ENCODE measurements around the gene PGBD1.
"Not testable (repeated sequence)": the region's sequence is repeated elsewhere in the genome, so short reads cannot be mapped to it uniquely, and the experiment has no call there.

PGBD1 gene

GRCh38 chr6:28274888-28275287 lies 6.5 kb upstream of the PGBD1 start:
- DNase-seq (ENCODE audit: low read depth): no peak

DNA sequence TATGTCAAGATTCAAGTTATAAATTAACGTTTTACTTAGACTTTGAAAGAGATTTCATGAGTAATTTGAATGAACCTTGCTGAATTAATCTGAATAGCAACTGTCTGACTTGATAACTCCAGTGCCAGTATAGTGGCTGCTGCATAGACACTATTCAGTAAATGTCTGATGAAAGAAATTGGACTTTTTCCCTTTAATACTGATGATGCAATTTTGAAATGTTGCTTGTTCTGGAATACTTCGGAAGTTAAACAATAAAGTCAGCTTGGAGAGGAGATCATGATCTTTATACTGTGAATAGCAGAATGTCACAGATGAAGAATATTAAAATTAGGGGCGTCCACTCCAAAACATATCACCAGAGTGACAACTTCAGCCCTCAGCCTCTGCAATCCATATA lies 3.6 kb upstream of the PGBD1 start:
- no peak for DNase-seq (ENCODE audit: low read depth)

DNA sequence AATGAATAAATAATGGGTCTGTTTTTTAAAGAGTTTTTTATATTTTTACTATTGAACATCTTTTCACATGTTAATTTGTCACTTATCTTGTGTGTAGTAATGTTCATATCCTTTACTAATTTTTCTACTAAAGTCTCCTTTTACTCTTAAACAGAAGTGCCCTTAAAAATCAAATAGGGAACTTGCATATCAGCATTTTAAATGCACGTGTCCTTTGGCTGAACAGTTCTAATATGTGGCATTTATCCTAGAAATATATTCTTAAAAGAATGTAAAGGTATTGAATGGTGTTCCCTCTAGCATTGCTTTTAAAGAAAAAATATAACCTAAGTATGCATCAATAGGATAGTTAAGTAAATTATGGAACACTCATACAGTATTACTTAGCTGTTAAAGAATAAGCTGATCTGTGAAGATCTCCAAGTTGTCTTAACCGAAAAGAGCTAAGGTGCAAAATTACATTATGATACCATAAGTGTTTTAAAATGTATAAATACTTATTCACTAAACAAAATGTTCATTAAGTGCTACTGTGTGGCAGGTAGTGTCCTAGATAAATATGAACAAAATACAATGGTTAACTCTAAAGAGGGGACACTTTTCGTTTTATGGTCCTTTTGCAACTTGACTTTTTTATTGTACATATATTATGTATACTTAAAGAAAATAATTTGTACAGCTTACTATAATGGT lies 631 bp upstream of the PGBD1 start:
- DNase-seq (ENCODE audit: low read depth): no peak

- DNase-seq (ENCODE audit: low read depth): no peak
Measured at GRCh38 chr6:28282926-28283325, 1.6 kb downstream of the PGBD1 start.

DNA sequence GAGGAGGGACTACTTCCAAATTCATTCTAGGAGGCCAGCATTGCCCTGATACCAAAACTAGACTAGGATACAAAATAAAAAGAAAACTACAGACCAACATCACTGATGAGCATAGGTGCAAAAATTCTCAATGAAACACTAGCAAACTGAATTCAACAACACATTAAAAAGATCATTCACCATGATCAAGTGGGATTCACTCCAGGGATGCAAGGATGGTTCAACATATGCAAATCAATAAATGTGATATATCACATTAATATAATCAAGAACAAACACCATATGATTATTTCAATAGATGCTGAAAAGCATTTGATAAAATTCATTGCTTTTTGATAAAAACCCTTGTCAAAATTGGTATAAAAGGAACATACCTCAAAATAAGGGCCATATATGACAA lies 10.2 kb downstream of the PGBD1 start:
- DNase-seq (ENCODE audit: low read depth): no peak

DNA sequence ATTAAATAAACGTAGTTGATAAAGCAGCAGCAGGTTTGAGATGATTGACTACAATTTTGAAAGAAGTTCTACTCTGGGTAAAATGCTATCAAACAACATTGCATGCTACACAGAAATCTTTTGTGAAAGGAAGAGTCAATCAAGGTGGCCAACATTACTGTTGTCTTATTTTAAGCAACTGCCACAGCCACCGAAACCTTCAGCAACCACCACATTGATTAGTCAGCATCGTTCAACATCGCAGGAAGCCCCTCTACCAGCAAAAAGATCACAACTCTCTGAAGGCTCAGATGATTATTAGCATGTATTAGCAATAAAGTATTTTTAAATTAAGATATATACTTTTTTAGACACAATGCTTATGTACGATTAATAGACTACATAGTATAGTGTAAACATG lies 14.0 kb downstream of the PGBD1 start:
- no peak for DNase-seq (ENCODE audit: low read depth)

DNA sequence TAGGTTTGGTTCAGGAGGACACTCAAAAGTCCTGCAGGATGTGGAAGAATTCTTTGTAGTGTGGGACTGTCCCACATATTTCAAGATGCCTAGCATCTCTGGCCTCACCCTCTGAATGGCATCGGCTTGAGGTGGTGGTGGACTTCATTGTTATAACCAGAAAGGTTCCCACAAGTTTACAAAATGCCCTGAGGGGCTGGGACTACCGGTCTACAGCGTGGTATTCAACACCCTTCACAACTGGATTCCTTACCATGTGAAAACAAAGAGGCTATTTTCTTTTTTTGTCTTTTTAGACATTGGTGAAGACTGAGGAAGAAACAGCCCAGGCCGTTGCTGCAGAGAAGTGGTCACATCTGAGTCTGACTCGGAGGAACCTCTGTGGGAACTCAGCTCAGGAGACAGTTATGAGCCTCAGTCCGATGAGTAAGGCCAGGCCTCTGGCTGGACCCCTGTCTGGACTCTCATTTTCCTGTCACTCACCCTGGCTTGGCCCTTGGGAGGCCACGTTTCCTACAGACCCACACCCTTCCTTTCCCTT lies 15.2 kb downstream of the PGBD1 start:
- no peak for DNase-seq (ENCODE audit: low read depth)

- no peak for DNase-seq (ENCODE audit: low read depth)
Measured at GRCh38 chr6:28303570-28303969, 22.2 kb downstream of the PGBD1 start.

DNA sequence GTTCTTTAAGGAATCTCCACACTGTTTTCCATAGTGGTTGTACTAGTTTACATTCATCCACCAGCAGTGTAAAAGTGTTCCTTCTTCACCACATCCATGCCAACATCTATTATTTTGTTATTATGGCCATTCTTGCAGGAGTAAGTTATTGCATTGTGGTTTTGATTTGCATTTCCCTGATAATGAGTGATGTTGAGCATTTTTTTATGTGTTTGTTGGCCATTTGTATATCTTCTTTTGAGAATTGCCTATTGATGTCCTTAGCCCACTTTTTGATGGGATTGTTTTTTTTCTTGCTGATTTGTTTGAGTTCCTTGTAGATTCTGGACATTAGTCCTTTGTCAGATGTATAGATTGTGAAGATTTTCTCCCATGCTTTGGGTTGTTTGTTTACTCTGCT lies 25.0 kb downstream of the PGBD1 start:
- DNase-seq (ENCODE audit: low read depth): not testable (repeated sequence)

- DNase-seq (ENCODE audit: low read depth): no peak
Measured at GRCh38 chr6:28311139-28311823, 29.9 kb downstream of the PGBD1 start.

- DNase-seq (ENCODE audit: low read depth): no peak
Measured at GRCh38 chr6:28312939-28313338, 31.6 kb downstream of the PGBD1 start.

GRCh38 chr6:28315628-28316027 lies 34.3 kb downstream of the PGBD1 start:
- DNase-seq (ENCODE audit: low read depth): no peak

DNA sequence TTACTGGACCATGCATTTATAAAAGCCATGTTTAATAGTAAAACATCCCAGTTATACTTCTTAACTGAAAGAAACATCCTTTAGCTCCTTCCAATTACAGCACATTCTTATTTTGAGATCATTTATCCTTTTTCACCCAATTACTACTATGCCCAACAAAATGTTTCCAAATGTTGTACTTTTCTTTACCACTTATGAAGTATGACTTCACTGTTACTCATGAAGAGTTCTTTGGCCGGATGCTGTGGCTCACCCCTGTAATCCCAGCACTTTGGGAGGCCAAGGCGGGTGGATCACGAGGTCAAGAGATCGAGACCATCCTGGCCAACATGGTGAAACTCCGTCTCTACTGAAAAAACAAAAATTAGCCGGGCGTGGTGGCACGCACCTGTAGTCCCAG lies 36.5 kb downstream of the PGBD1 start:
- not testable (repeated sequence) for DNase-seq (ENCODE audit: low read depth)

DNA sequence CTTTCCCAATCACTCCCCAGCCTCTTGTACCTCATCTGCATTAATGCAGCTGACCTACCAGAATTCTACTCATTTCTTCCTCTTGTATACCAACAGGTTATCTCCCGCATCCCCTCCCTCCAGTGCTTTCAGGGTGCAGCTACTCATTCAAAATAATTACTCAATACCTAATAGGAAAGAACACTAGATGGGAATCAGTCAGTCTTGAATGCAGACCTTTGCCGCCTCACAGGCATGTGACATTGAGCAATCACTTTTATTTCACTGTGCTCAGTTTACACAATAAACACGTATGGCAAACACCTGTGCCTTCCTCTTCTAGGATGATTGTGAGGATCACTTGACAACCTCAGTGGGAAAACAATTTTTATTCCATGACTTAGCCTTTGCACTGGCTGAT lies 41.3 kb downstream of the PGBD1 start:
- no peak for DNase-seq (ENCODE audit: low read depth)

GRCh38 chr6:28323813-28324424 lies 42.5 kb downstream of the PGBD1 start:
- no peak for DNase-seq (ENCODE audit: low read depth)

GRCh38 chr6:28326371-28326948 lies 45.1 kb downstream of the PGBD1 start:
- no peak for DNase-seq (ENCODE audit: low read depth)

- no peak for DNase-seq (ENCODE audit: low read depth)
Measured at GRCh38 chr6:28330041-28330440, 48.7 kb downstream of the PGBD1 start.

DNA sequence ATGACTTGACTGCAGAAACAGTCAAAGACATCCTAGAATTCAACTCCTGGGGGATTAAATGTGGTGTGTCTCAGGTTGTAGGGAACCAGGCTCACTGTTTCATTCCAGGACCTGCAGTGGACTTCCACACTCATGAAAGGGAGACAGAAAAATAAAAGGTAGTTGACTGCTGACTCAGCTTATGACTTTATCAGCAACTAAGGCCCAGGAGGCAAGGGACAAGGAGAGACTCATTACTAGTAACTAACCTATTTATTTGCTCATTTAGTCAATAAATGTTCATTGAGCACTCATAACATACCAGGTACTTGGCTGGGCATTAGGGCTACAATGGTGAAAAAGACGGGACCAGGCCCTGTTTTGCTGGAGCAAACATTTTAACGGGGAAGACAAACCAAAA lies 51.7 kb downstream of the PGBD1 start:
- DNase-seq (ENCODE audit: low read depth): no peak

DNA sequence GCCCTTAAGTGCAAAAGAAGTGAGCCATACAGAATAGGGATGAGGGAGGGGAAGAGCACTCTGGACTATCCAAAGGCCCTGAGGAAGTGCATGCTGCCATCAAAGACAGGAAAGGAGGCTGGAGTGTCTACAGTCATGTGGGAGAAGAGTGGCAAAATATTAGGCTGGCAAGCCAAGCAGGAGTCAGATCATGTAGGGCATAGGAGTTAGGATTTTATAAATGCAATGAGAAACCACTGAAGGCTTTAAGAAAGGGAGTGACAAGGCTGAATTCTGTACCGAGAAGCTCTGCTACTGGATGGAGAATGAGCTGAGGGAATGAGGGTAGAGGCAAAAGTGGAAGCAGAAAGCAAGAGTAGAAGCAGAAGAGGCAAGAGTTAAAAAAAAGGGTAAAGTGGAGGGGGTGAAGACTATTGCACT lies 52.2 kb downstream of the PGBD1 start:
- no peak for DNase-seq (ENCODE audit: low read depth)

GRCh38 chr6:28334286-28335039 lies 53.1 kb downstream of the PGBD1 start:
- DNase-seq (ENCODE audit: low read depth): no peak

DNA sequence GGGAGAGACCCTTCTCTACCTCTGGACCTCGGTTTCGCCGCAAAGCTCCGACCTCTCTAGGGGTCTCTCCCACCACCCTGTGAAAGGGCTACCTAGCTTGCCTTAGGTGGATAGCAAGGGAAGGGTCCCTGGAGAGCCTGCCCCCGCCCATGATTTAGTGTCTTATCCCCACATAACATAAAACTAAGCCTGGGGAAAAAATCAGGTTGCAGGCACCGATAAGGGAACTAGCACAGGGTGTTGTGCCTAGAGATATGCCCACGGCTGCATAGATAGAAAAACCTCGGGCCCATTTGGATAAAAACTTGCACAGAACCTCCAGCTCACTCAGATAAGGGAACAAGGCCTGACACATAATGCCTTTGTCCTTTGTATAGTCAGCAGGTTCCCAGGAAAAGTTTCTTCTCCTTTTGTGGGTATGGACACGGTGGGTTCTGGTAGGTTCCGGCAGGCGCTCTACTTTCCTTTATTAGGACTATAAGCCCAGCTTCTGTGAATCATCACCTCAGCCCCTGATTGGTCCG lies 53.7 kb downstream of the PGBD1 start:
- no peak for DNase-seq (ENCODE audit: low read depth)

Data from activated T-cell treated with anti-CD3 and anti-CD28 coated beads for 1 hour (primary cell).